Suppressor macrophage treated with lipopolysaccharide for 1 hour (primary cell): ENCODE results near the gene AFTPH.

Source experiments
- DNase-seq, 3 donors: peaks; one replicate each; pipeline ENCODE4 v3.0.0-alpha.2; 2020 to 2022

The AFTPH gene, protein sequence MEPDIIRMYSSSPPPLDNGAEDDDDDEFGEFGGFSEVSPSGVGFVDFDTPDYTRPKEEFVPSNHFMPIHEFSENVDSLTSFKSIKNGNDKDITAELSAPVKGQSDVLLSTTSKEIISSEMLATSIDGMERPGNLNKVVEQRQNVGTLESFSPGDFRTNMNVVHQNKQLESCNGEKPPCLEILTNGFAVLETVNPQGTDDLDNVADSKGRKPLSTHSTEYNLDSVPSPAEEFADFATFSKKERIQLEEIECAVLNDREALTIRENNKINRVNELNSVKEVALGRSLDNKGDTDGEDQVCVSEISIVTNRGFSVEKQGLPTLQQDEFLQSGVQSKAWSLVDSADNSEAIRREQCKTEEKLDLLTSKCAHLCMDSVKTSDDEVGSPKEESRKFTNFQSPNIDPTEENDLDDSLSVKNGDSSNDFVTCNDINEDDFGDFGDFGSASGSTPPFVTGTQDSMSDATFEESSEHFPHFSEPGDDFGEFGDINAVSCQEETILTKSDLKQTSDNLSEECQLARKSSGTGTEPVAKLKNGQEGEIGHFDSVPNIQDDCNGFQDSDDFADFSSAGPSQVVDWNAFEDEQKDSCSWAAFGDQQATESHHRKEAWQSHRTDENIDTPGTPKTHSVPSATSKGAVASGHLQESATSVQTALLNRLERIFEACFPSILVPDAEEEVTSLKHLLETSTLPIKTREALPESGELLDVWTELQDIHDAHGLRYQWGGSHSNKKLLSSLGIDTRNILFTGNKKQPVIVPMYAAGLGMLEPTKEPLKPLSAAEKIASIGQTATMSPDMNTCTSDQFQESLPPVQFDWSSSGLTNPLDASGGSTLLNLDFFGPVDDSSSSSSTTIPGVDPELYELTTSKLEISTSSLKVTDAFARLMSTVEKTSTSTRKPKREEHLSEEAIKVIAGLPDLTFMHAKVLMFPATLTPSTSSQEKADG

DNA sequence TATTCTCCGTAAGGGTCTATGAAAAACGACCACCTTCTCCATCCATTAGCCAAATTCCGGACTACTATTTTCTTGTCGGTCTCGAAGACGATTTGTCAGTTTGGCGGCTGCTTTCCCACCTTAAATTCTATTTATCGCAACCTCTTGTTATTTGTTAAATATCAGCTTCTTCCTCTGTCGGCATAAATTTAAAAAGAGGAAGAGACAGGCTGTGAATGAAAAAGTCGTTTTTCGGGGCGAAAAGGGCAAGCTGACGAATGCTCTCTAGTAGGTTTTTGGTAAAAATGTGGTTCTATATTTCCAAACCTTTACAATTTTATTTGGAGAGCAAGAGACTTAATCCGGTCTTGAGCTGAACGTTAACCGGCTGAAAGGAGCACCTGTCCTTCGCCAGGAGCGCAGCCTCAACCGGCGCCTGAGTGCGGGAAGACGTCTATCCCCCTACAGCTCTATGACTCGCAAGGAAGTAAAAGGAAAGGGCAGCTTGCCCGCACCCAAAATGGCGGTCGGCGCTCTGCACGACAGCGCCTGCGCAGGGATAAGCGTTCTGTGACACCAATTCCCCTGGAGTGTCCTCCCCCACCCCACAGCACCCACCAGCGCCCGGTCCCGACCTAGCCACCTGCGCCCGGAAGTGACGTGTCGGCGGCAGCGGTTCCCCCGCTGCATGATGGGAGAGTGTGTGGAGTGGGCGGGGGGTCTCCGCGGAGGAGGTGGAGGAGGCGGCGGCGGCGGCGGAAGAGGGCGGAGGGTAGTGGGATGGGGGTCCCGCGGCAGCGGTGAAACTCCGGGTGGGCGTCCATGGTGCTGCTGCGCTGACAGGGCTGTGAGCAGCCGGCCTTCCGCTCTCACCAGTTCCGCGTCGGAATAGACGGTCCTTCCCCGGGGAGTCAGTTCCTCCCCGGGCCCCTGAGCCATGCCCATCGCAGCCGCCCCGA is at the start of gene AFTPH:
TSS of gene AFTPH (plus strand) at position 663 of the 938 bp plus-strand sequence. CDS start 27,147 bp downstream, outside the sequence.
- DNase-seq: peak; percentile 98 to 99 (median 99)

DNA sequence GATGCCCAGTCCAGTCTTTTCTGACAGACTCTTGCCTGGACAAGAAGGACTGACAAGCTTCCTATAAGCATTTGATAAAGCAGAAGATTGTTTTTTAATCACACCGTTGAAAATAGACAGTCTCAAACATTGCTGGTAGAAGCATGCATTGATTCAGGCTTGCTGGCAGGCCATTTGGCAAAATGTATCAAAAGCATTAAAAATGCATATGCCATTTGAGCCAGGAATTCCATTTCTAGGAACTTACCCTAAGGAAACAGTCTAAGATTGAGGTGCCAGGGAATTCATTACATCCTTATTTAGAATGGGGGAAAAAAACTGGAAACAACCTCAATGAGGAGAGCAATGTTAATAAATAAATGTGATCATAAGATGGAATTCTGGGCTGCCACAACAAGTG is 49.5 kb upstream of the AFTPH start:
- no peak for DNase-seq

DNA sequence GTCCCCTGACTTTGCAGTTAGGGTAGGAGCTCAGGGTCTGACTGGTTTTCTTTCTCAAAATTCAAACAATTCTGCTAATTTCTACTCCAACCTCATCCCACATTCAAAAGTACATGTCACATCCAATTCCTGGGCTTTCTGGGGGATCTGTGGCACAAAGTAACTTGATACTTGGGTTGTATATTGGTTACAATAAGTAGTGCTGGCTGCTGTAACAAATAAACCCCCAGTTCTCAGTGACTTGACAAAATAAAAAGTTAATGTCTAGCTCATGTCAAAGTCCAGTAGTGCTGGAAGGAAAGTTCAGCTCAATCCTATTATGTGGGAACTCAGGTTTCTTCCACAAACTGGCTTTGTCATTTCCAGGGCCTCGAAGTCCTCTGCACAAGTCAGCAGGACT is 47.1 kb upstream of the AFTPH start:
- DNase-seq: no peak

DNA sequence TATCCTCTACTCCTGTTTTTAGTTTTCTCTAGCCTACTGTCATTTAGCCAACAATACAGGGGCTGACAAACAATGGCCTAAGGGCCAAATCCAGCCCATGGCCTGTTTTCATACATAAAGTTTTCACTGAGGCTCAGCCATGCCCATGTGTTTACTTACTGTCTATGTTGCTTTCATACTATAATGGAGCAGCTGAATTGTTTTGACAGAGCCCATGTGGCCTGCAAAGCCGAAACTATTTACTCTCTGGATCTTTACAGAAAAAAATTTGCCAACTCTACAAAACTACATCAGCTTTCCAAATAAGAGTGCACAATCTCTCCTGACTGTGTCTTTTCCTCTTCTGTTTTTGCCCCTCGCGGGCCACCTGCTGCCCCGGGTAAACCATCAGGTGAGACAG is 46.1 kb upstream of the AFTPH start:
- no peak for DNase-seq

DNA sequence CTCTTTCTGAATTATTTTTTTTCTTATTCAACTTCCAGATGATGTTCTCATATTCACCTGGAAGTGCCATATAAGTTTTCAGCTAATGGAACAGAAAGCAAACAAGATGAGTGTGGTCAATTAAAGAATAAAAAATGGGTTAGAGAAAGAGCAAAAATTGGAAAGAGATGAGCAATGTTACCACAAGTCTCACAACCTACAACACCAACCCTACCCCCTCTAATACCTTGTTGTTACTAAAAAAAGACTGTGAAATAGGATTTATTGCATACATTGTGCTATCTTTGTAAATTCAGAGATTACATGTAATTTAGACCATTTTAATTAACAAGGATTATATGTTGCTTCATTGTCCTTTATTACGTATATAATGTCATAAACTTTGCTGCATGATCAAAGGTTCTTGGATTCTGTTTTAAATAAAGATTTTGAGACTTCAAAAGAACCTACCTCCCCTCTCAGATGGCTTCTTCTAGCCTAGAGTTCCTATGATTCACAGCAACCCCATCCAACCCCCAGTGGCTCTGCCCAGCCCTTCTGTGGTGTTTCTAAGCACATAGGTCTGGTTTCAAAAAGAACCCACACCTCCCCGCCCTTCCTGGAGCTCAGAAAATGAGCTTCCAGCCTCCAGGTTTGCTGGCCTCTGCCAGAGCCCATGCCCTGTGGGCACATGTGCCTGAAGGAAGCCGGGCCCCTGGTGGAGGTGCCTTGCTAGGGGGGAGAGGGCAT is 45.5 kb upstream of the AFTPH start:
- DNase-seq: no peak

DNA sequence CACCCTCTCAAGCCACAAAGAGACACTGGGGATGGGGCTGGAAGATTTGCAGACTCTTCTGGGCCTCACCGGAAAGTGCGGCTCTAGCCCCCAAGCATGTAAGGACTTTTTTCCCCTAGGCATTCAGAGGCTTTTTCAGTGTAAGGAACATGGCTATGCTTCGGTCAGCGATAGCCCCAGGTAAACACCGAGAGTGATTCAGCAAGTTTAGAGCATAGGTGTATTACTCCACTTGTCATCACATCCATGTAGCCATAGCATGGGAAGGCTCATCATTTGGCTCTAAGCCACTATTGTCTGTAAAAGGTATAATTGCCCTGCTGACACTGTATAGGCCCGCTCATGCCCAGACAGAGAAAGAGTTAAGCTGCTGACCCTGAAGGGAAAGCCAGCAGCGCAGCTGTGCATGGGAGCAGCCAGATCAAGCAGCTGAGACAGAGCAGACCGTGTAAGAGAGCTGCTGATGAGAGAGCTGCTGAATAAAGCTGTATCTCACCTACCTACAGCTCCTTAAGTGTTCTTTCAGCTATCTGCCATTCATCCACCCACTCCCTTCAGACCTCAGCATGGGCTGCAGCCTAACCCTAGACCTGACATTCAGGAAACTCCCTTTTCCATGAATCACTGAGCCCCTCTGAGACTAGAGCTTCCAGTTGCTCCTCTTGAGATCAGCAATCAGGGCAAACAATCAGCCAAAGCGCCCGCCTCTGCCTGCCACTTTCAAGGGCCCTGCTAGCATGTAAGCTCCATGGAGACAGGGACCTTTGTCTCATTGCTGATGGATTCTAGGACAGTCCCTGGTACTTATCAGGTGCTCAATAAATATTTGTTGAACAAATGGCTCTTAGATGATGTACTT is 44.6 kb upstream of the AFTPH start:
- no peak for DNase-seq

DNA sequence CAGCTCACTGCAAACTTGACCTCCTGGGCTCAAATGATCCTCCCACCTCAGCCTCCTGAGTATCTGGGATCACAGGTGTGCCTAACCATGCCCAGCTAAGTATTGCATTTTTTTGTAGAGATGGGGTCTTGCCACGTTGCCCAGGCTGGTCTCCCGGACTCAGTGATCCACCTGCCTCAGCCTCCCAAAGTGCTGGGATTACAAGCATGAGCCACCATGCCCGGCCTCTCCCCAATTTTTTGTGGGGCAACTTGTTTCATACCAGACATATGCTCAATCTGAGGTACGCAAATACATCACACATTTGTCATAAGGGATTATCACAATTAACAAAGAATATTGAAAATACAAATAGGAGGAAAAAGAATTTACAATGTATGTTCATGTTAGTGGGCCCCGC is 42.5 kb upstream of the AFTPH start:
- DNase-seq: no peak

DNA sequence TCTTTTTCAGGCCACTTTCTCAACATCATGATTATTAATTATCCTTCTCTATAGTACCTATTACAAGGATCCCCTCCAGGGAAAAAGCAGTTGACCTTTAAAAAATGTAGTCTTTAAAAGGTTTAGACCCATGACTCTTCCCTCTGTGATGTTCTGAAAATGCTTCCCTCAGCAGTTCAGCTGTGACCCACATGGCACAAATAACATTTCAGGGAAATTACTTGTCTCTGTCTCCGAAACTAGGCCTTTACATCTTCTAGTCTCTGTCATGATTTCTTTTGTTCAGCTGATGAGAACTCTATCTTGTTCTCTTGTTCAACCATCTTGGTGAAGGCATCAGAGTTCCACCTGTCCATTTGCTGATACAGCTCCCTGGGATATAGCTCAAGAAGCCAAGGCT is 41.9 kb upstream of the AFTPH start:
- DNase-seq: no peak

DNA sequence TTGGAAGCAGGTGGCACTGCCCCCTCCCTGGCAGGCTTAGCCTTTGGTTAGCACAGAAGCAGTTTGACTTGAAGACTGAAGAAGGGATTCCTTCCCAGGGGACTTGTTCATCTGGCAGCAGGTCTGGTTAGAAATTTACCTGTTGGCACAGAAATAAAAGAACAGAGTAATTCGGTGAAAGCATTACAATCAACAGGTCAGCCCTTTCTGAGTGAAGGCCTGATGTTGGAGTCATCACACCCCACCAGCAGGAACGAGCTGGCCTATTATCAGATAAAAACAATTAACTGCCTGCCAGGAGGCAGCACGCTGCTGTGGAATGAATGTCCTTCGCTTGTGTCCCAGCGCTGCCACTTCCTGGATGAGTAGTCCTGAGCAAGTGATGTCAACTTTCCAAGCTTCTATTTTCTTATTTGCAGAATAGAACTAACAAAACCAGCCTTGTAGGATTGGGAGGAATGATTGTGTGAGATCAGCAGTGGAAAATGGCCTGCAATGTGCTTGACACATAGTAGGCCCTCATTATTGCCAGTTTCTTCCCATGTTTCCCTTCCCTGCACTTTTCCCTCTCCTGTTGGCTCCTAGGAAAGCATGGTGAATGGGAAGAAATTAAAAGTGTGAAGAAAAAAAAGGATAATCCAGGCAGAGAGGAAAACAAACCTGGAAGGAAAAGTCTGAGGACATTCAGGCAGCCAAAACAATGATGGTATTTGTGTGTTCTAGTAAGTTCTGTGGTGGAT is 41.2 kb upstream of the AFTPH start:
- no peak for DNase-seq

DNA sequence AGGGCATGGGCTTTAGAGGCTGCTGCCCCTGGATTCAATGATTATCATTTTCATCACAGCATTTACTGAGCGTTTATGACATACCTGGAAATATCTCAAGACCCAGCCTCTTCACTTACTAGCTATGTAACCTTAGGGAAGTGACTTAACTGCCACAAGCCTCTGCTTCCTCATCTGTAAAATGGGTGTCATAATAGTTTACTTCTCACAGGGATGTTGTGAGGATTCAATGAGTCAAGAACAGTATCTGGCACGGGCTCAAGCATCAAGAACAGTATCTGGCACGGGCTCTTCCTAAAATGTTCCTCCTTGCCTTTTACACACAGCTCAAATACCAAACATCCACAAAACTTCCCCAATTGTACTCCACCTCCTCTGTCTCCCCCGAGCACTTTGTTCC is 38.8 kb upstream of the AFTPH start:
- DNase-seq: peak; percentile 32 to 63 (median 59)

DNA sequence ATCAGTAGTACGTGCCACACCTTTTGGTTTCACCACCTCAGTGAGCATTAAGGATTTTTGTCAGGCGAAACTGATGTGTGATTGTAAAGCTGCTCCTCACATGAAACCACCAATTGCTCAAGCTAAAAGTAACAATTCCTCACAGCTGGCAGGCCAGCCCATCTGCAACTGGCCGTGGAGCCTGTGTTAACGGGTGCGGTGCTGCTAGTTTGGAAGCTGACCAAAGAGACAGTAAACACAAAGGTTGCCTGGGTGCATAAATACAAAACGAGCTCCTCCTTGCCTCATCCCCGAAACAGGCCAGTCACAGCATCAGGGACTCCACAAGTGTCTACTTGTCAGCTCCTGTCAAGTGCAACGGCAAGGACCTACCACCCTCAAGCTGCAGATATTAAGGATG is 38.2 kb upstream of the AFTPH start:
- no peak for DNase-seq

DNA sequence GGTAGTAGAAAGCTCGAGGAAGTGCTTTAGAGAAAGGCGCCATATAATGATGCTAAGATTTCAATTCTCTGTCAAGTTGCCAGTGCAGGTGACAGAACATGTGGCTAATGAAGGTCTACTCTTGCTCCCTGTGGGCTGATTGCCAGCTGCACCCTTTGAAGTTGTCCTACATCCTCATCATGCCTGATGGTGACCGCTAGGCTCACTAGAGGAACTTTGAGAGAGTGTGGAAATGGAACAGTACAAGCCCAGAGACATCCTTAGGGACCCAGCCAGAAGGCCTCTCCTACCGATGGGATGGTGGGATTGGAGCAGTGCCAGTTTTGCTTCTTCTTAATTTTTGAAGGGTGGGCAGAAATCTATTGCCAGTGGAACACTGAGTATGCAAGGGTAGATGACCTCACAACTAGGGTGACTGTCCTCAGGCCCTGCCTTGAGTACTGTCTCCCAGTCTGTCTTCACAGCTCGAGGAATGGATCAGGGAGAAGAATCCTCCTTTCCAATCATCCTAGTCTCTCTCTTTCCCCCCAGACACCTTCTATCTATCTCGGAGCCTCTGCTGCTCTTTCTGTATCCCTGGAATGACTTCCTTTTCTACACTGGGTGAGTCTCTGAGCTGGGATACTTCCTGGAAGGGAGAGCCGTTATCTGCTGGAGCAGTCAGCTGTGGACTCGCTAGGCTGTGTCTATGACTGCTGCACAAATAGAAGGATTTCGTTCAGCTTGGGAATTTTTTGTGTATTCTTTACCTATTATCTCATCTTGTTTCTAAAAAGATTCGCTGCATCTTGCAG is 36.7 kb upstream of the AFTPH start:
- DNase-seq: no peak

DNA sequence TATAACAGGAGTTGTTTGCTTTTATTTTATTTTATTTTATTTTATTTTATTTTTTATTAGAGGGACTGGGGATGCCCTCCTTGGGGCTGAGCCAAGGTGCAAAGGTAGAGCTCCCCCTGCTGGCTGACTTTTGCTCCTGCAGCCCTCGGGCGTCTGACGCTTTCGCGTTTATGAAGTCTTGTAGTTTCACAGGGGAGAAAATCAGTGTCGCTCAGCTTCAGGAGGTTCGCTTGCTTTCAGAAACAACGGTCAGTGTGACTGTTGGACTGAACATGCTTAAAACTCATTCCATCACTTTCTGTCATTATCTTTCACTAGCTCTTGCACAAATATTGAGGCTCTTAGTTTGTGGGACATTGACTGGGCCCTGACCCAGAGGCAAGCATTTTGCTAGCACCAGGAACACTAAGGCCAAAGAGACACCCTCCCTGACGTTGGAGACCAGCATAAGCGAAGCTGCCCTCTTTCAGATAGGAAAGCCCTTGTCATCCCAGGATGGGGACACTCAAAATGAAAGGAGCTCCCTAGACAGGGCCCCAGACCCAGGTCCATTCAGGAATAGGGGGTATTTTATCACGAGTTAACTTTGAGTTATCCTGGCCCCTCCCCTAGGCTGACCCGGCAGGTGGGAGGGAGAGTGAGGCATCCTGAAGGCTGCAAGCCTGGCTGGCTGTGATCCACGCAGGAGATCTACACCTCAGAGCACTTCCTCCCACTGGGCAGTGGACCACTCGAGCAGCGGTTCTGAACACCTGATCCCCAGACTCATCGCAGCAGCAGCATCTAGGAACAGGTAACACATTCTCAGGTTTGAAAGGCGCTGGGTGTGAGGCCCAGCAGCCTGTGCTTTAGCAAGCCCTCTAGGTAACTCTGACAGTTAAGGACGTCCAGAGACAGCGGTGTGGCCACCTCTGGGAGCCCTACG is 35.8 kb upstream of the AFTPH start:
- peak; percentile 83 to 90 (median 89) for DNase-seq

DNA sequence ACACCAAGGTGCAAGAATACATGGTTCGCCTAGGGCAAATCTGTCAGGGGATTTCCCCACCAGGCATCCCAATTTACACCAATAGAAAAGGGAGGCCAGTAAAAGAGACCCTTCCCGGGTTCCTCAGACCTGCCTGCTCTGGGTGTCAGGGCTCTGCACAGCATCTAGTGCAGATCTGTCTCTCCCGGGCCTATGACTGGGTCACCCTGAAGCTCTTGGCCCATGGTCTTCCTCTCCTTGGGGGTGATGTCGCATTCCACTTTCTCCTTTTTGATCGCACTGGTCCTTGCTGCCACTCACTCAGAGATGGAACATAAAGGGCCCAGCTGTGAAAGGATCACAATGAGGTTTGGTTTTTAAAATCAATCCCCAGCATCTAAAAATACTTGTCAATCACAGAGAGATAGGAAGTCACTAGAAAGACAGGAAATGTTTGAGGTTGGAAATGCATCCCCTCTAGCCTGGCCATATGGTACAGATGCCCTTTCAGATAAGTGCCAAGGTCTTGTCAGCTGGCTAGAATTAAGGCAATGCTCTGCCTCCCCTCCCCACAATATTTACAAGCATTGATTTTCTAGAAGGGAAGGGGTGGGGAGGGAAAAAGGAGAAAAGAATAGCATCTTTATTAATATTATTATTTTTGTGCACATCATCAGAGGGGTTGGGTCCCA is 34.9 kb upstream of the AFTPH start:
- DNase-seq: no peak

DNA sequence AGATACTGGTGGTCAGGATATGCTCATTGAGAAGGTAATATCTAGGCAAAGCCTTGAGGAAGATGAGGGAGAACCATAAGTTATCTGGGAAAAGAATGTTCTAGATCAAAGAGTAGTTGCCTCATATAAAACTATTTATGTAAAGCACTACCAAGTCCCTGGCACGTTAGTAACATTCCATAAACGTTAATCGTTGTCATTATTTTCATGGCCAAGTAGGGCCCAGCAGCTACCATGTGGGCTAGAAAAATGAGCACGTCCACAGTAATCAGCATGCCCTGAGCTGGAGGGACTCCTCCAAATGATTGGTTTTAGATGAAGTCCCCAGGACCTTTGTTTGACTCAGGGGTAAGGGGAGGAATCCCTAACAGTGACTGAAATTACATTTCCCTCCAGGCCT is 32.7 kb upstream of the AFTPH start:
- DNase-seq: no peak

DNA sequence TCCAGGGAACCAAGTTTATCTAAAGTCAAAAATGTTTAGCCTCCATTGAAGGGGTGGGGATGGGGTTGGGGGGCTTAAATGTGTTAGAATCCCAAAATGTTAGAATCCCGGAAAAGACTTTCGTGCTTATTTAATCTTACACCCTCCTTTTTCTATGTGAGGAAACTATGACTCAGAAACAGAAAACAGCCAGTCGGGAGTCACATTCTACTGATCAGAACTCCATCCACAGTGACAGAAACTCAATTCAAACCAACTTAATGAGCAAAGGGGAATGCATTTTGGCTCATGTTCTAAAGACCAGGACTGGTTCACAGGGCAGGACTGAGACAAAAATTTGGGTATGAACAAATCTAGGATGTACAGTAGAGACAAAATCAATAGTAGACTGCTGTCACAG is 31.9 kb upstream of the AFTPH start:
- DNase-seq: no peak

DNA sequence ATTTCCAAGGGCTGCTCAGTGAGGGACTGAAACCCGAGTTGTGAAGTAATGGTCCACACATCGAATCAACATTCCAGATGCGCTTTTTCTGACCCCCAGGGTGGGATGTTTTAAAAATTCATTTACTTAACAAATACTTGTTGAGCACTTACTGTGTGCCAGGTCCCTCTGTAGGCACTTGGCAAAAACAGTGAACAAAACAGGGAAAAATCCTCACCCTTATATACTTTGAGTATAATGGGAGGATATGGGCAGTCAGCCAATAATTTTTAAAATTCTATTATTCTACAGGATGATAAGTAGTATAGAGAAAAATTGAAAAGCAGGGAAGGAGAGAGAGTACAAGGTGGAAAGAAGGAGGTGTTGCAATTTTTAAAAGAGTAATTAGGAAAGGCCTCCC is 31.3 kb upstream of the AFTPH start:
- no peak for DNase-seq

DNA sequence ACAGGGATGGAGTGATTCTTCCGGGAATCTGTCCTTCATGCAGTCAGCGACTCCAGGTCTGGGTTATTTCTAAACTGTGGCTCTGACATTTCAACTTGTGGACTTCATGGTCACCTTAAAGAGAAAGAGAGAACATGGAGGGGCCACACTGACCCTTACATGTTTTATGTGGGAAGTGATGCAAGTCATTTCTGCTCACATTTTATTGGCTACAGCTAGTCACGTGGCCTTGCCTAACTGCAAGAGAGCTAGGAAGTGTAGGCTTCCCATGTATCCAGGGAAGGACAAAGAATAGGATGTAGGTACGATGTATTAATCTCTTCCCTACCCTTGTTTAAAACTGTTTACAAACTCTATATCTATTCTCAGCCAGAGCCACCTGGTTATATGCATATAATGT is 30.3 kb upstream of the AFTPH start:
- DNase-seq: no peak
